HuH-7 (cell line): ENCODE measurements around the gene CD82.

Experiments used
- DNase-seq: peaks from one replicate; pipeline ENCODE4 v3.0.0; 2011; ENCODE audit warnings: low spot score

The CD82 gene

GRCh38 chr11:44601471-44602370, 36.3 kb downstream of the CD82 start:
- no peak for DNase-seq

GRCh38 chr11:44602891-44603310, 37.4 kb downstream of the CD82 start:
- DNase-seq, result no peak

GRCh38 chr11:44604171-44604581, 38.7 kb downstream of the CD82 start:
- DNase-seq, result no peak

- no peak for DNase-seq
These were observed 39.7 kb downstream of the CD82 start for GRCh38 chr11:44605068-44605708.

GRCh38 chr11:44605965-44606364, 40.5 kb downstream of the CD82 start:
- DNase-seq, result no peak

GRCh38 chr11:44606472-44606871, 41.0 kb downstream of the CD82 start:
- no peak for DNase-seq

GRCh38 chr11:44607319-44607962, 42.0 kb downstream of the CD82 start:
- no peak for DNase-seq

- DNase-seq, result no peak
These were observed 42.5 kb downstream of the CD82 start for GRCh38 chr11:44607987-44608386.

GRCh38 chr11:44608651-44608990, 43.2 kb downstream of the CD82 start:
- DNase-seq, result no peak

- DNase-seq, result no peak
These were observed 43.7 kb downstream of the CD82 start for GRCh38 chr11:44608991-44609782.

- no peak for DNase-seq
These were observed 44.3 kb downstream of the CD82 start for GRCh38 chr11:44609783-44610155.

- no peak for DNase-seq
These were observed 44.9 kb downstream of the CD82 start for GRCh38 chr11:44610186-44610955.

- no peak for DNase-seq
These were observed 45.6 kb downstream of the CD82 start for GRCh38 chr11:44611088-44611487.

- DNase-seq, result no peak
These were observed 46.4 kb downstream of the CD82 start for GRCh38 chr11:44611687-44612434.

GRCh38 chr11:44613153-44613552, 47.7 kb downstream of the CD82 start:
- no peak for DNase-seq

- DNase-seq, result no peak
These were observed 48.9 kb downstream of the CD82 start for GRCh38 chr11:44614281-44614775.

- DNase-seq, result no peak
These were observed 49.7 kb downstream of the CD82 start for GRCh38 chr11:44615041-44615755.

GRCh38 chr11:44615913-44616791, 50.7 kb downstream of the CD82 start:
- no peak for DNase-seq
